IMR-90 (cell line): Measurements from ENCODE around the gene SESN2. TPM values are rescaled to one million over a fixed set of nuclear protein-coding genes. Genes with fewer than 3 reads are reported as not detected.

Experiments
- ATAC-seq: fragments of 200-7000 bp; cut with Tn5 transposase; 2 replicates; pipeline ENCODE4 v1.9.1; 2020; ENCODE audit warnings: low read depth, mild to moderate bottlenecking, moderate library complexity
- BruUV-seq: library from RNA; stranded (reverse); fragments of 400-500 nt; replicated peaks from 2 replicates; lab custom pipeline; 2021; lab: Mats Ljungman, UMichigan
- CTCF ChIA-PET: fragments of 300-600 bp; formaldehyde crosslinking; extraction: SDS; loops from one replicate; lab custom pipeline; 2021; ENCODE audit warnings: antibody characterized with exemption; lab: Yijun Ruan, JAX
- POLR2A ChIA-PET: fragments of 300-600 bp; sonication (Branson Sonifier 250); formaldehyde crosslinking; loops from one replicate; lab custom pipeline; 2022; ENCODE audit warnings: antibody characterized with exemption; ENCODE audit not compliant: unreplicated experiment; lab: Charles Lee
- DNase-seq: peaks from one replicate; pipeline ENCODE4 v3.0.0; 2013
- H2AFZ ChIP-seq: replicated peaks from 2 replicates; pipeline ENCODE3; 2013; ENCODE audit warnings: low read length, mild to moderate bottlenecking; ENCODE audit not compliant: poor library complexity
- H2AK5ac ChIP-seq: 2 replicates; pipeline ENCODE4 v1.6.1; 2013; ENCODE audit warnings: low read depth, low read length, inconsistent platforms
- H2AK9ac ChIP-seq: replicated peaks from 2 replicates; pipeline ENCODE3; 2013; ENCODE audit warnings: mild to moderate bottlenecking, low read depth, low read length, moderate library complexity; ENCODE audit not compliant: poor library complexity
- H2BK120ac ChIP-seq: 2 replicates; pipeline ENCODE4 v1.6.1; 2013; ENCODE audit warnings: low read depth, low read length, inconsistent platforms
- H2BK15ac ChIP-seq: 3 replicates; pipeline ENCODE4 v1.6.1; 2013; ENCODE audit warnings: low read depth, low read length, inconsistent platforms
- H2BK20ac ChIP-seq: 2 replicates; pipeline ENCODE4 v1.6.1; 2013; ENCODE audit warnings: low read depth, mild to moderate bottlenecking, inconsistent platforms, low read length, moderate library complexity
- H2BK5ac ChIP-seq: 2 replicates; pipeline ENCODE4 v1.6.1; 2013; ENCODE audit warnings: mild to moderate bottlenecking, low read depth, low read length, inconsistent platforms; ENCODE audit not compliant: poor library complexity, severe bottlenecking
- H3K14ac ChIP-seq: replicated peaks from 2 replicates; pipeline ENCODE4 v1.6.1; 2013; ENCODE audit warnings: low read depth, low read length, inconsistent platforms
- H3K18ac ChIP-seq: 2 replicates; pipeline ENCODE4 v1.6.1; 2013; ENCODE audit warnings: low read depth, low read length, control low read depth
- H3K23ac ChIP-seq: 2 replicates; pipeline ENCODE4 v1.6.1; 2013; ENCODE audit warnings: low read depth, low read length, inconsistent platforms
- H3K27ac ChIP-seq: 2 replicates; pipeline ENCODE4 v1.5.1; 2013; ENCODE audit warnings: mild to moderate bottlenecking, control low read depth, low read length; ENCODE audit not compliant: insufficient read depth
- H3K27me3 ChIP-seq: 2 replicates; pipeline ENCODE4 v1.6.1; 2013; ENCODE audit warnings: low read length; ENCODE audit not compliant: control insufficient read depth, insufficient read depth
- H3K36me3 ChIP-seq: 2 replicates; pipeline ENCODE4 v1.6.1; 2013; ENCODE audit warnings: low read length, mixed read lengths; ENCODE audit not compliant: control insufficient read depth, insufficient read depth
- H3K4ac ChIP-seq: 2 replicates; pipeline ENCODE4 v1.6.1; 2013; ENCODE audit warnings: low read depth, low read length, inconsistent platforms
- H3K4me1 ChIP-seq: 2 replicates; pipeline ENCODE4 v1.6.1; 2013; ENCODE audit warnings: low read length, mixed read lengths; ENCODE audit not compliant: control insufficient read depth, insufficient read depth
- H3K4me2 ChIP-seq: 2 replicates; pipeline ENCODE4 v1.6.1; 2013; ENCODE audit warnings: low read depth, mild to moderate bottlenecking, control low read depth, low read length, moderate library complexity
- H3K4me3 ChIP-seq: 2 replicates; pipeline ENCODE4 v1.5.1; 2013; ENCODE audit warnings: low read depth, mild to moderate bottlenecking, control low read depth, low read length, moderate library complexity; ENCODE audit not compliant: insufficient read depth
- H3K56ac ChIP-seq: 2 replicates; pipeline ENCODE4 v1.6.1; 2013; ENCODE audit warnings: low read length, inconsistent platforms; ENCODE audit not compliant: insufficient read depth; ENCODE audit errors: extremely low read depth
- H3K79me1 ChIP-seq, 2 experiments: 2 replicates each; pipeline ENCODE4 v1.6.1; 2013; ENCODE audit warnings: low read length in 2 of 2, inconsistent platforms in 1 of 2, low read depth in 1 of 2
- H3K9ac ChIP-seq: 2 replicates; pipeline ENCODE4 v1.6.1; 2013; ENCODE audit warnings: low read depth, low read length, control low read depth
- H3K9me1 ChIP-seq: 2 replicates; pipeline ENCODE4 v1.6.1; 2013; ENCODE audit warnings: low read length, inconsistent platforms; ENCODE audit not compliant: insufficient read depth
- H3K9me3 ChIP-seq: 2 replicates; pipeline ENCODE4 v1.6.1; 2013; ENCODE audit warnings: low read length; ENCODE audit not compliant: control insufficient read depth, insufficient read depth
- H4K20me1 ChIP-seq: 2 replicates; pipeline ENCODE4 v1.6.1; 2013; ENCODE audit warnings: low read length, inconsistent platforms; ENCODE audit not compliant: insufficient read depth
- H4K5ac ChIP-seq: 2 replicates; pipeline ENCODE4 v1.6.1; 2013; ENCODE audit warnings: mild to moderate bottlenecking, low read depth, low read length, control low read depth
- H4K8ac ChIP-seq, 2 experiments: 2 replicates each; pipeline ENCODE4 v1.6.1; 2013; ENCODE audit warnings: low read depth in 2 of 2, low read length in 2 of 2, control low read depth in 1 of 2, inconsistent platforms in 1 of 2
- H4K91ac ChIP-seq: 2 replicates; pipeline ENCODE4 v1.6.1; 2013; ENCODE audit warnings: low read depth, low read length, inconsistent platforms; ENCODE audit not compliant: insufficient read depth
- CEBPB ChIP-seq: IDR thresholded peaks from 2 replicates; pipeline ENCODE4 v1.6.1; 2012; ENCODE audit warnings: low read depth, low read length, improper control_type of control experiment
- MAFK ChIP-seq: IDR thresholded peaks from 2 replicates; pipeline ENCODE4 v1.6.1; 2012; ENCODE audit warnings: low read depth, low read length, improper control_type of control experiment
- RFX5 ChIP-seq: IDR thresholded peaks from 2 replicates; pipeline ENCODE4 v1.8.0; 2012; ENCODE audit warnings: low read depth, mild to moderate bottlenecking, low read length, moderate library complexity
- WGBS, 2 experiments: methylation state at CpG; one replicate each; pipeline versions ENCODE4 v1.1.5 to v1.1.7; 2013; ENCODE audit warnings: missing lambda C conversion rate in 2 of 2; ENCODE audit not compliant: insufficient read length in 1 of 2; ENCODE audit errors: extremely low coverage in 2 of 2; 5-methylcytosine and 5-hydroxymethylcytosine counted together
- dilution Hi-C: fragments of 300-500 bp; cut with HindIII; formaldehyde crosslinking; loops from one replicate; pipeline ENCODE4 v1.14.3; 2018; ENCODE audit warnings: low sequenced_read_pairs; ENCODE audit not compliant: unreplicated experiment
- in situ Hi-C: fragments of 300-500 bp; cut with MboI; formaldehyde crosslinking; loops from 3 replicates; pipeline ENCODE4 v1.14.3; 2019; ENCODE audit warnings: low sequenced_read_pairs, inconsistent platforms, mixed read lengths
- intact Hi-C: fragments of 100-400 bp; cut with micrococcal nuclease; formaldehyde crosslinking; loops from 2 replicates; pipeline ENCODE4 v1.10.0; 2022
- polyA plus RNA-seq, 3 experiments: library from polyadenylated mRNA; depleted of rRNA; stranded (reverse); fragments of >200 nt; gene quantifications; 2 replicates each; pipeline ENCODE4 v1.2.3, GENCODE V29; 2012; ENCODE audit warnings: low replicate concordance in 1 of 3
- total RNA-seq: library from RNA; depleted of rRNA; stranded (reverse); fragments of >200 nt; gene quantifications from 2 replicates; pipeline ENCODE4 v1.2.3, GENCODE V29; 2012
- TF ChIP-seq, protein P1 (sequence below): fragments of 150-350 bp; IDR thresholded peaks from 2 replicates; pipeline ENCODE4 v1.6.1; 2017; ENCODE audit warnings: mild to moderate bottlenecking, antibody characterized with exemption, low read length, low read depth

The SESN2 gene
- total and polyA plus RNA-seq, 2 of the 4 experiments (the other 2 are of a cell fraction), result 10.2 to 20.9 TPM

DNA sequence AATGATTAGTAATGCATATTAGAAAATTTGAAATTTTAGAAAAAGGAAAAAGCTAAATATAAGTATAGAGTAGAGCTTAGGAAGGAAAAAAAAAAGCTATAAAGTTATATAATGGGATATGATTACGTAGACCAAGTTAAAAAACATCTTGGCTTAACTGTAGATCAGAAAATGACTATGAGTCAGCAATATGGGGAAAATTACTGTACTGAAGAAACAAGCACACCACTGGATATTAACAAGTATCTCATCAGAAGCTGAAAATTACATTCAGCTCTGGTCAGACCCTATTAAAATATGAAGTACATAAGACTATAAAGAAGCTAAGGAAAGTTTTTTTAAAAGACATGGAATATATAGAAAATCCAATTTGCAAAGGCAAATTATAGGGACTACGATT, 46.0 kb upstream of the SESN2 start:
- dilution Hi-C loops, result no loop called here
- Histone ChIP-seq H3K23ac (no peak overlapping the region), H3K27me3 (no peaks in the 10 kb centered on the region), H4K8ac (no peak overlapping the region), H3K4ac (no peak overlapping the region), H3K9me1 (no peaks in the 10 kb centered on the region), H4K5ac (no peak overlapping the region), H3K36me3 (peaks cover 15% of the 10 kb centered on the region), H3K9me3 (no peaks in the 10 kb centered on the region), H3K27ac (no peak overlapping the region), H2AFZ (no peak overlapping the region), H3K4me3 (no peak overlapping the region), H2BK5ac (no peak overlapping the region), H4K20me1 (0 out of 2 replicates have a peak, but pooled peaks cover 4% of the 10 kb centered on the region), H3K9ac (no peak overlapping the region), H3K56ac (no peak overlapping the region), H3K79me1 (peaks cover 3 to 22% of the 10 kb centered on the region in 2 experiments), H3K4me2 (no peak overlapping the region), H3K4me1 (no peaks in the 10 kb centered on the region), H2AK5ac (no peak overlapping the region), H3K14ac (no peak overlapping the region), H3K18ac (no peak overlapping the region), H2BK15ac (no peak overlapping the region), H2BK20ac (no peak overlapping the region), H2BK120ac (no peak overlapping the region), H4K91ac (no peak overlapping the region), H2AK9ac (no peak overlapping the region)
- ATAC-seq (no peak), DNase-seq (no peak)
- no TSS peak for BruUV-seq
- in situ Hi-C loops, result loop anchor here (25.0 kb wide), 1 partner anchor 351 kb away; the partner anchor contains the start of gene THEMIS2
- ChIA-PET CTCF (interaction anchor here (3.0 kb wide), 1 partner anchor 122 kb away, joined by 11 read pairs; no protein-coding TSS in a partner anchor), POLR2A (no interaction called here)
- intact Hi-C loops, result no loop called here
- TF ChIP-seq, protein P1, sequence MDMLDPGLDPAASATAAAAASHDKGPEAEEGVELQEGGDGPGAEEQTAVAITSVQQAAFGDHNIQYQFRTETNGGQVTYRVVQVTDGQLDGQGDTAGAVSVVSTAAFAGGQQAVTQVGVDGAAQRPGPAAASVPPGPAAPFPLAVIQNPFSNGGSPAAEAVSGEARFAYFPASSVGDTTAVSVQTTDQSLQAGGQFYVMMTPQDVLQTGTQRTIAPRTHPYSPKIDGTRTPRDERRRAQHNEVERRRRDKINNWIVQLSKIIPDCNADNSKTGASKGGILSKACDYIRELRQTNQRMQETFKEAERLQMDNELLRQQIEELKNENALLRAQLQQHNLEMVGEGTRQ, result no peak
- TF ChIP-seq RFX5, result no peak
- TF ChIP-seq CEBPB, result no peak
- peak; percentile 53 for TF ChIP-seq MAFK
- no CpG with 5 or more reads among the region's 2 CpGs for WGBS, 2 experiments
